ENCODE measurements around the gene AIFM3. TPM values are rescaled to one million over a fixed set of nuclear protein-coding genes. Genes with fewer than 3 reads are reported as not detected.
"Not testable (repeated sequence)": the region's sequence is repeated elsewhere in the genome, so short reads cannot be mapped to it uniquely, and the experiment has no call there.

Gene AIFM3, protein sequence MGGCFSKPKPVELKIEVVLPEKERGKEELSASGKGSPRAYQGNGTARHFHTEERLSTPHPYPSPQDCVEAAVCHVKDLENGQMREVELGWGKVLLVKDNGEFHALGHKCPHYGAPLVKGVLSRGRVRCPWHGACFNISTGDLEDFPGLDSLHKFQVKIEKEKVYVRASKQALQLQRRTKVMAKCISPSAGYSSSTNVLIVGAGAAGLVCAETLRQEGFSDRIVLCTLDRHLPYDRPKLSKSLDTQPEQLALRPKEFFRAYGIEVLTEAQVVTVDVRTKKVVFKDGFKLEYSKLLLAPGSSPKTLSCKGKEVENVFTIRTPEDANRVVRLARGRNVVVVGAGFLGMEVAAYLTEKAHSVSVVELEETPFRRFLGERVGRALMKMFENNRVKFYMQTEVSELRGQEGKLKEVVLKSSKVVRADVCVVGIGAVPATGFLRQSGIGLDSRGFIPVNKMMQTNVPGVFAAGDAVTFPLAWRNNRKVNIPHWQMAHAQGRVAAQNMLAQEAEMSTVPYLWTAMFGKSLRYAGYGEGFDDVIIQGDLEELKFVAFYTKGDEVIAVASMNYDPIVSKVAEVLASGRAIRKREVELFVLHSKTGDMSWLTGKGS
- total RNA-seq: 0.05 and 0.17 TPM in 2 replicates

DNA sequence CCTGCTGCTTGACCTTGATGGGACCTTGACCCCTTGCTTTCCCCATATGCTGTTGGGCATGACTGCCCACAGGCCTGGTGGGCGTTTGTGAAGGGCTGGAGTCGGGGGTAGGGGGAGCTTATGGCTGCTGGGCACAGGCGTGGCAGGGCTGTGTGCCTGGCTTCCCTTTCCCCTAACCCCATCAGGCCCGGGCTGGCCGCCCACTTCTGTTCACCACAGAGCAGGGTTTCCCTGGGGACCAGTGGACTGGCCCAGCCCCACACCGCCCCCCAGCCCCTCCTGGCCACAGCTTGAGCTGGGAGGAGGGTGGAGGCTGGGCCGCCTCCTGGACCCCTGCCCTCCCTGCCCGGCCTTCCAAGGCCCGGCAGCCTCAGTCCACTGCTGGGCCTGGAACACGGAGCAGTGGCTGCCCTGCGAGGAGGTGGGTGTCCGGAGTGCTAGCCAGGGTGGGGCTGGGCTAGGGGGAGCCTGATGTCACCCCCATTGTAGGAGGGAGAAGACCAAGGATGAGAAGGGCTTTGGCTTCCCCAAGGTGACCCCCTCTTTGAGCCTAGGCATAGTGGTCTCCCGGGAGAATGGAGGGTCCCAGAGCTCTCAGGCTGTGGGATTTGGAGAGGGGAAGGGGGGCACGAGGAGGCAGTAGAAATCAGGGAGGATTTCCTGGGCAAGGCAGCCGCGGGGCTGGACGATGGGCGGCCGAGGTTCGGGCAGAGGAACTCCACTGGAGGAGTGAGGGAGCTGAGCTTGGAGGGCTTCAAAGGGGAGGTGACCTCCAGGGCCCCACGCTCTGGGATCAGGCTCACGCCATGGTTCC, at the start of gene AIFM3:
Gene AIFM3, plus strand, starts transcription at position 373 of the 814 bp plus-strand sequence. CDS start 690 bp downstream, outside the sequence.
- DNase-seq: no peak

DNA sequence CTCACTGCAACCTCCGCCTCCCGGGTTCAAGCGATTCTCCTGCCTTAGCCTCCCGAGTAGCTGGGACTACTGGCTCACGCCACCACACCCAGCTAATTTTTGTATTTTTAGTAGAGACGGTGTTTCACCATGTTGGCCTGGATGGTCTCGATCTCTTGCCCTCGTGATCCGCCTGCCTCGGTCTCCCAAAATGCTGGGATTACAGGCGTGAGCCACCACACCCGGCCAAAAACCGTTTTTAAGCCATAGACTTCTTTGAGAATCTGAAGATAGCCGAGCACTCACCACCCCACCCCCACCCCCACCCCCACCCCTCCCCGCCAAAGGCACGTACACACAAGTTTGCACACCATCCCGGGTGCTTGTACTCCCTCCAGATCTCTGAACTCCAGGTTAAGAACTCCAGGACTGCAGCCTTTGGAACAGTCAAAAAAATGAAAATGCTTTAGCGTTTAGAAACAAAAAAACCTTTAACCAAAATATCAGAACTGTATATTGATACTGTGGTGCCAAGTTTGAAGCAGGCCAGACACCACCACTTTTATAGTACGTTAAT, 48.3 kb upstream of the AIFM3 start:
- no peak for DNase-seq

DNA sequence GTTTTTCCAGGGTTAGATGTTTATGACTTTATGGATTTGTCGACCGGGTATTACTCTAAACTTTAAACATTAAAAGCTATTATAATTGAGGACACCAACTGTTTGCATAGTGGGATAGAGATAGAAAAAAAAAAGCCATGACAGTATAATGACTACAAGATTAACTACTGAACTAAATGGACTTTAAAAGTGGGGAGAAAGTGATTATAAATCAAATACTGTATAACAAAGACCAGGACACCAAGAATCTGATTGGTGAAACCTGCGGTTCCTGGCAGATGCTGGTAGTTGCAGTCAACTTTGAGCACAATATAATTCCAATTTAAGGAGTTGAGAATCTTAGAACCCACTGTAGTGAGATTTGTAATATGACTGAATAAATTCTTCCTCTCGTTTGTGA, 47.3 kb upstream of the AIFM3 start:
- peak; percentile 19 for DNase-seq

DNA sequence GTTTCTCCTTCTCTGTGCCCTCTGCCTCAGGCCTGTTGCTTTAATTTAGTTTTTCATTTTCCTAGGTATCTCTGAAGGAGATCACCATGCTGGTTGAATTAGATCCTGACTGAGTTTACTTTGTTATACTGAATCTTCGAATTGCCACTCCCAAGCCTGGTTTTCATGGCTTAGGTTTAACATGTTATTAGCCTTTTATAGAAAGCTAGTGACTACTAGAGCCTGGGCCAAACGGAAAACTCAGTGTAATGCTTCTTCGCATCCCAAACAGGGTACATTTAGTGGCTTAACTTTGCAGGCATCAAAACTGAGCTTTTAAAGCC, 46.2 kb upstream of the AIFM3 start:
- DNase-seq: no peak

DNA sequence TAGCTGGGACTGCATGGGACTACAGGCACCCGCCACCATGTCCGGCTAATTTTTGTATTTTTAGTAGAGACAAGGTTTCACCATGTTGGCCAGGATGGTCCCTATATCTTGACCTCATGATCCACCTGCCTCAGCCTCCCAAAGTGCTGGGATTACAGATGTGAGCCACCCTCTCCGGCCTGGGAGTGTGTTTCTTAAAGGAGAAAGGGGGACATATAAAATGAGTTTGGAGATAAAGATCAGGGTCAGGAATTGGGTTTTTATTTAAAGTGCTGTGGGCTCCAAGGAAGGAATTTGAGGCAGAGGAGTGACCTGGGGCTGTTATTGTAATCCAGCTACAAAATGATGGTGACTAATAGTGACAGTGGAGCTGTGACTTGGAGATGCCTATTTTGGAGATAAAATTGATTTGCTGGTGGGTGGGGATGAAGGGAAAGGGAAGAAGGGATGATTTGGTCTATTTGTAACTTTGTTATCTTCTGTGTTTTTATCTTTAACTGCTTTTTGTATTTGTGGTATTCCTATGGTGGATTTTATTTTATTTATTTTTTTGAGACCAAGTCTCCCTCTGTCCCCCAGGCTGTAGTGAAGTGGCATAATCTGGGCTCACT, 44.8 kb upstream of the AIFM3 start:
- DNase-seq: no peak

DNA sequence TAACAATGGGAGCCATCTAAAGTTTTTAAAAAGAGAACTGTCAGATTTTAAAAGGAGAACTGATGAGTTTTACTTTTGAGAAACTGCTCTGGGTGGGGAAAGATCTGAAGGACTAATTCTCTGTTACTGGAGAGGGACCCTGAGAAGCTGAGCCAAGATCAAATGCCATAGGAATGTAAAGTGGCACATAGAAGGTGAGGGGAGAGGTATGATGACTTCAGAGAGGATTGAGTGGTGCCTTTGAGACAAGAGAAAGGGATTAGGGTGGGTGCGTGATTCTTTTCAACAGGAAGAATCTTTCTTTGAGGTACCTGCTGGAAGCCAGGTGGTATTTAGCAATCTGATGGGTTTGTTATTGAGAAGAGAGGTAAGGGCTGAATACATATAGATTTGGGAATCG, 40.8 kb upstream of the AIFM3 start:
- DNase-seq: no peak

DNA sequence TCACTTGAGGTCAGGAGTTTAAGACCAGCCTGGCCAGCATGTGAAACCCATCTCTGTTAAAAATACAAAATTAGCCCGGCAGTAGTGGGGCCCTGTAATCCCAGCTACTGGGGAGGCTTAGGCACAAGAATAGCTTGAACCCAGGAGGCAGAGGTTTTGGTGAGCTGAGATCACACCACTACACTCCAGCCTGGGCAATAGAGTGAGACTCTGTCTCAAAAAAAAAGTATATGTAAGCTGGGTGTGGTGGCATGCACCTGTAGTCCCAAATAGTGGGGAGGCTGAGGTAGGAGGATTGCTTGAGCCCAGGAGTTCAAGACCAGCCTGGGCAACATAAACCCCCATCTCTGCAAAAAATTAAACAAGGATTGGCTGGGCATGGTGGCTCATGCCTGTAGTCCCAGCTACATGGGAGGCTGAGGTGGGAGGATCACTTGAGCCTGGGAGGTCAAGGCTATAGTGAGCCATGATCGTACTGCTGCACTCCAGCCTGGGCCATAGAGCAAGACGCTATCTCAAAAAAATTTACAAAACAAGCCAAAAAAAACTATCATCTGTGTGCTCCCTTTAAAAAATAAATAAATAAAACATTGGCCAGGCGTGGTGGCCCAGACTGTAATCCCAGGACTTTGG, 39.0 kb upstream of the AIFM3 start:
- DNase-seq: no peak

DNA sequence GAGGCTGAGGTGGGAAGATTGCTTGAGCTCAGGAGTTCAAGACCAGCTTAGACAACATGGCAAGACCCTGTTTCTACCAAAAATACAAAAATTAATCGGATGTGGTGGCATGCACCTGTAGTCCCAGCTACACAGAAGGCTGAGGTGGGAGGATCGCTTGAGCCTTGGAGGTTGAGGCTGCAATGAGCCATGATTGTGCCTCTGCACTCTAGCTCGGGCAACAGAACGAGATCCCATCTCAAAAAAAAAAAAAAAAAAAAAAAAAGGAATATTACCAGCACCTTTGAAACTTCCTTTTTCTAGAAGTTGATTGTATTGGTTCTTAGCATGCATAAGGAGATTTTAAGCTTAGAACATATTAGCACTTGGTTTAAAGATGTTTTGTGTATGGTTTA, 38.5 kb upstream of the AIFM3 start:
- DNase-seq: no peak

DNA sequence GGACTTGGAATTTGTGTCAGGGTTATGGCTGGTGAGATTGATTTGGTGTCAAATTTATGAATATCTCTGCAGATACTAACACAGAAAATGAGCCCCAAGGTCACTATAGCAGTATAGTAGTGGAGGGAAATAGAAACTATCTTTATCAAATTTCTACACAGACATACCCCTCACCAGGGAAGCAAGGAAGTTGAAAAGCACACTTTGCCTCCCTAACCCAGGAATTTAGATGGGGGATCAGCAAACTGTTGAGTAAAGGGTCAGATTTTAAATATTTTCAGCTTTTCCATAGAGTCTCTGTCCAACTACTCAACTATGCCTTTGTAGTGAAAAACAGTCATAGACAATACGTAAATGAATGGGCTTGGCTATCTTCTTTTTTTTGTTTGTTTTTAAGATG, 37.1 kb upstream of the AIFM3 start:
- DNase-seq: no peak

DNA sequence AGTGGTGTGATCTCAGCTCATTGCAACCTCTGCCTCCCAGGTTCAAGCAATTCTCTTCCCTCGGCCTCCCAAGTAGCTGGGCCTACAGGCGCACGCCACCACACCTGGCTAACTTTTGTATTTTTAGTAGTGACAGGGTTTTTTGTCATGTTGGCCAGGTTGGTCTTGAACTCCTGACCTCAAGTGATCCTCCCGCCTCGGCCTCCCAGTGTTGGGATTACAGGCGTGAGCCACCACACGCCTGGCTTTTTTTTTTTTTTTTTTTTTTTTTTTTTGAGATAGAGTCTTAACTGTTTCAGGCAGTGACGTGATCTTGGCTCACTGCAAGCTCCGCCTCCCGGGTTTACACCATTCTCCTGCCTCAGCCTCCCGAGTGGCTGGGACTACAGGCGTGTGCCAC, 36.6 kb upstream of the AIFM3 start:
- DNase-seq: not testable (repeated sequence)

DNA sequence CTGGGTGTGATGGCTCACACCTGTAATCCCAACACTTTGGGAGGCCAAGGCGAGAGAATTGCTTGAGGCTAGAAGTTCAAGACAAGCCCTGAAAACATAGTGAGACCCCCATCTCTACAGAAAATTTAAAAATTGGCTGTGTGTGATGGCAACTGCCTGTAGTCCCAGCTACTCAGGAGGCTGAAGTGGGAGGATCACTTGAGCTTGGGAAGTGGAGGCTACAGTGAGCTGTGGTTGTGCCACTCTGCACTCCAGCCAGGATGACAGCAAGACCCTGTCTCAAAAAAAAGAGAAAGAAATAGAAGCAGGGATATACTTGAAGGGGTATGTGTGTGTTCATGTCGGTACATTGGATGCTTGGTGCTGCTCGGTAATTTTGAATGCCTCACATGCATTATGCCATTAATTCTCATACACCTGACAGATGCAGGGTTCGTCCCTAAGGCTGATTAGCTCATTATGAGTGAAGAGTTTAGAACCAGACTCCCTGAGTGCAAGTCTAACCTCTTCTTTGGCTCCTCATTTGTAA, 35.9 kb upstream of the AIFM3 start:
- DNase-seq: no peak

DNA sequence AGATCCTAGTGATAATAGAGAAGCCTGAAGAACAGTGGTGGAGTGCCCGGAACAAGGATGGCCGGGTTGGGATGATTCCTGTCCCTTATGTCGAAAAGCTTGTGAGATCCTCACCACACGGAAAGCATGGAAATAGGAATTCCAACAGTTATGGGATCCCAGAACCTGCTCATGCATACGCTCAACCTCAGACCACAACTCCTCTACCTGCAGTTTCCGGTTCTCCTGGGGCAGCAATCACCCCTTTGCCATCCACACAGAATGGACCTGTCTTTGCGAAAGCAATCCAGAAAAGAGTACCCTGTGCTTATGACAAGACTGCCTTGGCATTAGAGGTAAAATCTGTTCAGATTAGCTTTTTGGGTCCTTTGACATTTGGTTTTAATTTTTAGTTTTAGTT, 33.1 kb upstream of the AIFM3 start:
- no peak for DNase-seq

DNA sequence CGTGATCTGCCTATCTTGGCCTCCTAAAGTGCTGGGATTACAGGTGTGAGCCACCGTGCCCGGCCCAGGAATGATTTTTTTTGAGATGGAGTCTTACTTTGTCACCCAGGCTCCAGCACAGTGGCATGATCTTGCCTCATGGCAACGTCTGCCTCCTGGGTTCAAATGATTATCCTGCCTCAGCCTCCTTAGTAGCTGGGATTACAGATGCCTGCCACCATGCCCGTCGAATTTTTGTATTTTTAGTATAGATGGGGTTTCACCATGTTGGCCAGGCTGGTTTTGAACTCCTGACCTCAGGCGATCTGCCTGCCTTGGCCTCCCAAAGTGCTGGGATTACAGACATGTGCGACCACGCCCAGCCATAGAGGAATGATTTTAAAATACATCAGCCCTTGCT, 32.0 kb upstream of the AIFM3 start:
- DNase-seq: not testable (repeated sequence)

DNA sequence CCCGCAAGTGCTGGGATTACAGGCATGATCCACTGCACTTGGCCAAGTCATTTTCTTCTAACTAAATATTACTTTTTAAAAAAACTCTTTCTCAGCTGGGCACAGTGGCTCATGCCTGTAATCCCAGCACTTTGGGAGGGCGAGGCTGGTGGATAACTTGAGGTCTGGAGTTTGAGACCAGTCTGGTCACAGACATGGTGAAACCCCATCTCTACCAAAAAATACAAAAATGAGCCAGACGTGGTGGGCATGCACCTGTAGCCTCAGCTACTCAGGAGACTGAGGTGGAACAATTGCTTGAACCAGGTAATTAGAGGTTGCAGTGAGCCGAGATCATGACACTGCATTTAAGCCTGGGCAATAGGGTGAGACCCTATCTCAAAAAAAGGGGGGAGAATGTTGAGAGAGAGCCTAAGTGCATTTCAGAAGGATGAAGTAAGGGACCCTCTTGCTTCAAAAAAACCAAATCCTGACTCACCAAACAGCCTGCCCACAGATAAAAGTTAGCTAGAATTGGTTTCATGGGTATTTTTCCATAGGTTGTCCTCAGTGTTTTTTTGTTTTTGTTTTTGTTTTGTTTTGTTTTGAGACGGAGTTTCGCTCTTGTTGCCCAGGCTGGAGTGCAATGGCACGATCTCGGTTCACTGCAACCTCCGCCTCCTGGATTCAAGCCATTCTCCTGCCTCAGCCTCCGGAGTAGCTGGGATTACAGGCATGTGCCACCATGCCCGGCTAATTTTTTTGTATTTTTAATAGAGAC, 31.1 kb upstream of the AIFM3 start:
- not testable (repeated sequence) for DNase-seq

DNA sequence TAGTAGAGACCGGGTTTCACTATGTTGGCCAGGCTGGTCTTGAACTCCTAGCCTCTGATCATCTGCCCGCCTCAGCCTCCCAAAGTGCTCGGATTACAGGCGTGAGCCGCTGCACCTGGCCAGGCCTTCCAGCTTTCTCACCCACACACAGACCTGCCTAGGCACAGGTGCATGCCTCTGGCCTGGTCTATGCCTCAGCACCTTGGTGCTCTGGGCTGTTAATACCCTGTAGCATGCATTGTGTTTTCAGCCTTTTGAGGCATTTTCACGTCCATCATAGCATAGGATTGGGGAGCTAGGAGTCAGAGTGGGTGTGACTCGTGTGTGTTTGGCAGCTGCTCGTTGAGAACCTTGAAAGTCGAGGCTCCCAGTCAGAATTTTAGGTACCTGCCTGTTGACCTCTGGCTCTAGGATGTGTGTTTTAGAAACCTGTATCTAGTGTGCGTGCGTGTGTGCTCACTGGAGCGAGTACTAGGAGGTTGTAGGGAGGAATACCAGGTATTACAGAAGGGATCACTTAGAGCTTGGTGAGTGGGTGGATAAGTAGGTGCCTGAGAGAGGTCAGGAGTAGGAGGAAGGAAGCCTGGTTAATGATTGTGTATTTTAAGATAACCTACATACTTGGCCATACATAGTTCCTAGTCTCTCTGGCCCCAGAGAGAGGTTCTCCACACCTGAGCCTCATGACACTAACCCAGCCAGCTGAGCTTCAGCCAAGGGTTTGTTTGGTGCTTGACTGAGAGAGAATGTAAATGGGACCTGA, 29.8 kb upstream of the AIFM3 start:
- DNase-seq: no peak

DNA sequence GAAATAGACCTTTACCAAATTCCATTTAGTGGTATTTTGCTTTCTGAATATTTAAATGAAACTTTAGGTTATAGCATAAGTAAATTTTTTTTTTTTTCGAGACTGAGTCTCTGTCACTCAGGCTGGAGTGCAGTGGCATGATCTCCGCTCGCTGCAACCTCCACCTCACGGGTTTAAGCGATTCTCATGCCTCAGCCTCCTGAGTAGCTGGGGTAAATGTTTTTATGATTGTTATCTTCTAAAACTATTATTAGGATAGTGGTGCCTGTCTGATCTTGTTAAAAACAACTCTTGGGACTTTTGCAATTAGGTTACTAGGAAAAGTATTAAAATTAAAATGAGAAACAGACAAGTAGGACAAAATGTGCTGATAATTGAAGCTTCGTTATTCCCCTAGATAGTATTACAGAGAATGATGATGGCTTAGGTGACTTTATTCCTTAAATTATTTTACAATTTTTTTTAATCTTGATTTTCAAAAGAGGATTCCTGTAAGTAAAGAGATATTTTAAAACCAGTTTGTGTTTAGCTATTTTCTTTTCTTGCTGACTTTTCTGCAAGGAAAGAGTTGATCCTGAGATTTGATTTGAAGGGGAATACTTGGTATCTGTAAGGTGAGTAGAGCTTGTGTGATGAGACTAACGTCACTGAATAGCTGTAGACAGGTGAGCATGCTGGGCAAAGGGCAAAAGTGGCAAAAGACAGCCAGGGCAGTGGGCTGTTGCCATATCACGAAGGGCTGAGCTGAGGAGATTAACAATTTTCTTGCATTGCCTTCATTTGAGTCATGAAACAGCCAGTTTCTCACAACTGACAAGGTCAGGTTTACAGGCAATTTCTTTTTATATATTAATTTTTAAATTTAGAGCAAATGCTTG, 29.0 kb upstream of the AIFM3 start:
- DNase-seq: no peak

DNA sequence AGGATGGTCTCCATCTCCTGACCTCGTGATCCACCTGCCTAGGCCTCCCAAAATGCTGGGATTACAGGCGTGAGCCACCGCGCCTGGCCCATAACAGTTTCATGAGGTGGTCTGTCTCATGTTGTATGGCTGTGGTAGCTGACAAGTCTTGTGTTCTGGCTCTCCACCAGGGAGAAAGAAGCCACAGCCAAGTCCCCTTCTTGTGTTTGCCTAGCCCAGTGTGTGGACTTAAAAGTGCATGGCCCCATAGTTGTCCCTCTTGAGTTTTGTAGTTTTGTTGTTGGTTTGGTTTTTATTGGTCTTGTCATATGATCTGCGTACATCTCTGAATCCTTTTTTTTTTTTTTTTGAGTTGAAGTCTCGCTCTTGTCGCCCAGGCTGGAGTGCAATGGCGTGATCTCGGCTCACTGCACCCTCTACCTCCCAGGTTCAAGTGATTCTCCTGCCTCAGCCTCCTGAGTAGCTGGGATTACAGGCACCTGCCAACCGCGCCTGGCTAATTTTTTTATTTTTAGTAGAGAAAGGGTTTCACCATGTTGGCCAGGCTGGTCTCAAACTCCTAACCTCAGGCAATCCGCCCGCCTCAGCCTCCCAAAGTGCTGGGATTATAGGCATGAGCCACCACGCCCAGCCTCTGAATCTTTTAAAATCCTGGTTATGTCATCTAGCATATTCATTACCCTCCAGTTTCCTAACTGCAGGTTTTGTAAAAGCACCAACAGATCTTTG, 27.4 kb upstream of the AIFM3 start:
- not testable (repeated sequence) for DNase-seq

DNA sequence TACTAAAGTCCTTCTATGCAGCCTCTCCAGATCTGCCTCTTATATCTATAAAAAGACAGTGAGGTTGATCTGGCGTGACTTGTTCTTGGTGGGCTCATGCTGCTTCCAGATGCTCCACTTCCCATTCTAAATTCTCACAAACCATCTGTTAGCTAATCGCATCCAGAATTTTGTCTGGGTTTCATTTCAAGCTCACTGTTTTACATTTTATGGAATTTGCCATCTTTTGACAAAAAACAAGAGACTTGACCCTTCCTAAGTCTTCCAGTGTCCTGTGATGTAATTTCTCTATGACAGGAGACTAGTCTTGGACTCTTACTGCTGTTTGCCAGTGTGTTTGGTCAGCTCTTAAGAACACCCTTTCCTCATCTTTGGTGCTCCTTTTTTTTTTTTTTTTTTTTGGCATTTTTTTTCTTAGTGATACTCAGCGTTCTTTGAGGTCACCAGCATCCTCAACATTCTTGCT, 26.8 kb upstream of the AIFM3 start:
- no peak for DNase-seq
